ENCODE data around the gene RNF217. TPM values are rescaled to one million over a fixed set of nuclear protein-coding genes. Genes with fewer than 3 reads are reported as not detected.

RNF217 gene
- total and polyA plus RNA-seq, 12 donors: 2.1 to 26.9 (median 13.0) TPM

GRCh38 chr6:125002406-125002741 is 40.1 kb downstream of the RNF217 start:
- Histone ChIP-seq H3K36me3 (no peaks in the 10 kb centered on the region), H3K4me1 (peaks cover 0 to 42% (median 16%) of the 10 kb centered on the region in 9 donors)
- peak in 1 of 8 donors; percentile 27 for ATAC-seq

GRCh38 chr6:125003070-125003469 is 40.8 kb downstream of the RNF217 start:
- H3K9me3 ChIP-seq: peaks cover 0 to 13% (median 0%) of the 10 kb centered on the region in 11 donors
- no peak for ATAC-seq
- WGBS, 2 donors: 47 to 67% methylated on average over 2 of the region's 2 CpGs
- TF ChIP-seq CTCF (IDR thresholded peaks at IDR 0.05): no peak
- intact Hi-C loops (cut with DNase I): loop anchor here in 1 of 10 donors (5.0 kb wide), 1 partner anchor 41 kb away; the partner anchor contains the start of gene RNF217
- H3K4me1 ChIP-seq: peaks cover 0 to 42% (median 16%) of the 10 kb centered on the region in 9 donors
- no peaks in the 10 kb centered on the region for H3K27me3 ChIP-seq
- no peaks in the 10 kb centered on the region for H3K36me3 ChIP-seq
- H3K4me3 ChIP-seq: no peak overlapping the region
- H3K27ac ChIP-seq: peak overlapping the region in 1 of 10 donors; percentile 26
- no peak for DNase-seq

More at GRCh38 chr6:125002406-125002741, 40.1 kb downstream of the RNF217 start:
- TF ChIP-seq CTCF (IDR thresholded peaks at IDR 0.05): no peak
- intact Hi-C loops (cut with DNase I): loop anchor here in 1 of 10 donors (5.0 kb wide), 1 partner anchor 40 kb away; the partner anchor contains the start of gene RNF217
- no peak for DNase-seq
- H3K4me3 ChIP-seq: peak overlapping the region in 9 of 10 donors; percentile 4 to 52 (median 44)
- no peaks in the 10 kb centered on the region for H3K27me3 ChIP-seq
- peaks cover 0 to 13% (median 0%) of the 10 kb centered on the region in 11 donors for H3K9me3 ChIP-seq
- H3K27ac ChIP-seq: peak overlapping the region in 5 of 10 donors; percentile 11 to 28 (median 25)
- 17 to 28% methylated on average over 8 of the region's 8 CpGs for WGBS, 2 donors

GRCh38 chr6:125004198-125004597 is 42.0 kb downstream of the RNF217 start:
- peaks cover 0 to 45% (median 17%) of the 10 kb centered on the region in 9 donors for H3K4me1 ChIP-seq
- DNase-seq (peak; percentile 11 to 45), ATAC-seq (peak; percentile 64 to 96 (median 84))
- TF ChIP-seq CTCF (IDR thresholded peaks at IDR 0.05): no peak
- H3K4me3 ChIP-seq: no peak overlapping the region
- H3K9me3 ChIP-seq: peaks cover 0 to 13% (median 0%) of the 10 kb centered on the region in 11 donors
- intact Hi-C loops (cut with DNase I): loop anchor here in 1 of 10 donors (5.0 kb wide), 1 partner anchor 42 kb away; the partner anchor contains the start of gene RNF217
- WGBS, 2 donors: 89 to 94% methylated on average over 1 of the region's 1 CpG
- peak overlapping the region in 3 of 10 donors; percentile 0 to 36 (median 6) for H3K27ac ChIP-seq
- H3K36me3 ChIP-seq: no peaks in the 10 kb centered on the region
- no peaks in the 10 kb centered on the region for H3K27me3 ChIP-seq

GRCh38 chr6:125004797-125005595 is 42.8 kb downstream of the RNF217 start:
- no peaks in the 10 kb centered on the region for H3K27me3 ChIP-seq
- H3K9me3 ChIP-seq: peaks cover 0 to 13% (median 0%) of the 10 kb centered on the region in 11 donors
- no peaks in the 10 kb centered on the region for H3K36me3 ChIP-seq
- WGBS, 2 donors: 73 to 96% methylated on average over 2 of the region's 2 CpGs
- TF ChIP-seq CTCF (IDR thresholded peaks at IDR 0.05): no peak
- intact Hi-C loops (cut with DNase I): loop anchor here in 1 of 10 donors (5.0 kb wide), 1 partner anchor 43 kb away; the partner anchor contains the start of gene RNF217
- no peak for DNase-seq
- no peak overlapping the region for H3K4me3 ChIP-seq
- peak overlapping the region in 2 of 10 donors; percentile 0 to 36 for H3K27ac ChIP-seq
- ATAC-seq: no peak
- peaks cover 0 to 48% (median 25%) of the 10 kb centered on the region in 9 donors for H3K4me1 ChIP-seq
